Trophoblast cell (in vitro differentiated cells and primary cell): ENCODE data around the gene MCF2L2.

Experiments
- DNase-seq, 2 donors: peaks; one replicate each; pipeline ENCODE4 v3.0.0-alpha.2; 2016
- H2AFZ ChIP-seq: 2 replicates; pipeline ENCODE4 v1.6.1; 2013; ENCODE audit warnings: low read length, moderate library complexity, mild to moderate bottlenecking; ENCODE audit not compliant: insufficient read depth, poor library complexity
- H2AK5ac ChIP-seq: 2 replicates; pipeline ENCODE4 v1.6.1; 2013; ENCODE audit warnings: mild to moderate bottlenecking, low read length
- H2BK120ac ChIP-seq: 2 replicates; pipeline ENCODE4 v1.6.1; 2013; ENCODE audit warnings: low read length, mild to moderate bottlenecking, moderate library complexity; ENCODE audit not compliant: insufficient read depth, poor library complexity
- H2BK12ac ChIP-seq: 2 replicates; pipeline ENCODE4 v1.6.1; 2013; ENCODE audit warnings: mild to moderate bottlenecking, low read length, moderate library complexity
- H2BK5ac ChIP-seq: 2 replicates; pipeline ENCODE4 v1.6.1; 2013; ENCODE audit warnings: low read length, low read depth, moderate library complexity, mild to moderate bottlenecking; ENCODE audit not compliant: poor library complexity
- H3K14ac ChIP-seq: 2 replicates; pipeline ENCODE4 v1.6.1; 2013; ENCODE audit warnings: mild to moderate bottlenecking, low read length
- H3K18ac ChIP-seq: 2 replicates; pipeline ENCODE4 v1.6.1; 2013; ENCODE audit warnings: mild to moderate bottlenecking, low read length
- H3K23ac ChIP-seq: 2 replicates; pipeline ENCODE4 v1.6.1; 2013; ENCODE audit warnings: low read length
- H3K27ac ChIP-seq: 2 replicates; pipeline ENCODE4 v1.5.1; 2013; ENCODE audit warnings: low read depth, mild to moderate bottlenecking, inconsistent platforms, low read length, moderate library complexity
- H3K27me3 ChIP-seq: 2 replicates; pipeline ENCODE4 v1.6.1; 2013; ENCODE audit warnings: inconsistent platforms, mild to moderate bottlenecking, low read length, moderate library complexity; ENCODE audit not compliant: insufficient read depth
- H3K36me3 ChIP-seq, 2 experiments: 1 replicate in 1 of 2; 2 replicates in 1 of 2; pipeline ENCODE4 v1.6.1; 2013; ENCODE audit warnings: low read length in 2 of 2, mild to moderate bottlenecking in 2 of 2, moderate library complexity in 1 of 2; ENCODE audit not compliant: insufficient read depth in 2 of 2, control insufficient read depth in 1 of 2
- H3K4ac ChIP-seq: 2 replicates; pipeline ENCODE4 v1.6.1; 2013; ENCODE audit warnings: low read depth, mild to moderate bottlenecking, low read length, moderate library complexity
- H3K4me1 ChIP-seq, 2 experiments: 1 replicate in 1 of 2; 2 replicates in 1 of 2; pipeline ENCODE4 v1.6.1; 2013; ENCODE audit warnings: low read length in 2 of 2, mild to moderate bottlenecking in 2 of 2, moderate library complexity in 1 of 2; ENCODE audit not compliant: insufficient read depth in 2 of 2, control insufficient read depth in 1 of 2
- H3K4me2 ChIP-seq: 2 replicates; pipeline ENCODE4 v1.6.1; 2013; ENCODE audit warnings: inconsistent platforms, mild to moderate bottlenecking, low read length, moderate library complexity
- H3K4me3 ChIP-seq: 2 replicates; pipeline ENCODE4 v1.5.1; 2013; ENCODE audit warnings: mild to moderate bottlenecking, low read depth, low read length, inconsistent platforms
- H3K79me1 ChIP-seq: one replicate; pipeline ENCODE4 v1.6.1; 2013; ENCODE audit warnings: low read length
- H3K79me2 ChIP-seq: 2 replicates; pipeline ENCODE4 v1.6.1; 2013; ENCODE audit warnings: low read length, mild to moderate bottlenecking; ENCODE audit not compliant: control insufficient read depth, insufficient read depth, poor library complexity
- H3K9ac ChIP-seq: 2 replicates; pipeline ENCODE4 v1.6.1; 2013; ENCODE audit warnings: mild to moderate bottlenecking, low read length
- H3K9me3 ChIP-seq: 2 replicates; pipeline ENCODE4 v1.6.1; 2013; ENCODE audit warnings: low read depth, mild to moderate bottlenecking, control low read depth, inconsistent platforms, low read length; ENCODE audit not compliant: insufficient read depth
- H4K12ac ChIP-seq: 2 replicates; pipeline ENCODE4 v1.6.1; 2013; ENCODE audit warnings: low read depth, mild to moderate bottlenecking, low read length, moderate library complexity
- H4K8ac ChIP-seq: 2 replicates; pipeline ENCODE4 v1.6.1; 2013; ENCODE audit warnings: low read depth, mild to moderate bottlenecking, low read length, moderate library complexity
- H4K91ac ChIP-seq: one replicate; pipeline ENCODE4 v1.6.1; 2013; ENCODE audit warnings: low read depth, mild to moderate bottlenecking, low read length, moderate library complexity
- WGBS: extraction: QIAGEN DNeasy Blood & Tissue Kit; methylation state at CpG from one replicate; pipeline ENCODE4 v1.1.7; 2013; ENCODE audit warnings: missing lambda C conversion rate; ENCODE audit not compliant: insufficient read length, insufficient coverage; ENCODE audit errors: extremely low coverage; 5-methylcytosine and 5-hydroxymethylcytosine counted together

The MCF2L2 gene

GRCh38 chr3:183210862-183211341, 217.5 kb downstream of the MCF2L2 start:
- Histone ChIP-seq H2AK5ac (no peak overlapping the region), H4K8ac (no peak overlapping the region), H3K4ac (no peak overlapping the region), H3K79me2 (no peaks in the 10 kb centered on the region), H3K27me3 (no peaks in the 10 kb centered on the region), H3K14ac (no peak overlapping the region), H3K9me3 (no peaks in the 10 kb centered on the region), H2AFZ (no peak overlapping the region), H4K12ac (no peak overlapping the region), H2BK12ac (no peak overlapping the region), H2BK120ac (no peak overlapping the region), H2BK5ac (no peak overlapping the region), H3K36me3 (no peaks in the 10 kb centered on the region), H3K23ac (no peak overlapping the region), H4K91ac (no peak overlapping the region), H3K4me3 (no peak overlapping the region), H3K27ac (no peak overlapping the region), H3K4me1 (peaks cover 0 to 3% of the 10 kb centered on the region in 2 experiments), H3K79me1 (no peaks in the 10 kb centered on the region), H3K4me2 (no peak overlapping the region), H3K18ac (no peak overlapping the region), H3K9ac (no peak overlapping the region)
- peak in 1 of 2 donors; percentile 13 for DNase-seq
- no CpG with 5 or more reads among the region's 9 CpGs for WGBS

DNA sequence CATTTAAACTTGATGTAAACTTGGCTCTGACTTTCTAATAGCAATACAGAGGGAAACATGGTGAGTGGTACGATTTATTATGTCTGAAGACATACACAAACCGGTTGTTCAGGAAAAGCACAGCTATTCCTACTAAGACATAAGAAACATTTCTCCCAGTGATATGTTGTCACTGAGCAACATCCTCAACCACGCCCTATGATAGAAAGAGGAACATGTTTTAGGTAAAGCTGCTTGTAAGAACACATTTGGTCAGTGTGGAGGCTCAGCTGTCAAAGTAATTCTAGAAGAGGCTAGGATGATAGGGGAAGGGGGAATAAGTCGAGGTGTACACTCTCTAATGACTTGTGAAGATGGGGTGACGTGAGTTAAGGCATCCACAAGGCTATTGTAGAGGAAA, 218.1 kb downstream of the MCF2L2 start:
- no peaks in the 10 kb centered on the region for H3K4me1 ChIP-seq
- H3K18ac ChIP-seq = no peak overlapping the region
- H3K27ac ChIP-seq = no peak overlapping the region
- H2BK5ac ChIP-seq = no peak overlapping the region
- H3K9ac ChIP-seq = no peak overlapping the region
- no peak overlapping the region for H4K12ac ChIP-seq
- no peak overlapping the region for H3K4me2 ChIP-seq
- H4K8ac ChIP-seq = no peak overlapping the region
- H3K27me3 ChIP-seq = no peaks in the 10 kb centered on the region
- H2AFZ ChIP-seq = no peak overlapping the region
- no peaks in the 10 kb centered on the region for H3K36me3 ChIP-seq
- no peaks in the 10 kb centered on the region for H3K79me2 ChIP-seq
- H3K23ac ChIP-seq = no peak overlapping the region
- H3K4ac ChIP-seq = no peak overlapping the region
- H3K79me1 ChIP-seq = no peaks in the 10 kb centered on the region
- no peak overlapping the region for H2AK5ac ChIP-seq
- no peak overlapping the region for H3K14ac ChIP-seq
- no peak overlapping the region for H4K91ac ChIP-seq
- DNase-seq = peak in 1 of 2 donors; percentile 17
- H3K4me3 ChIP-seq = no peak overlapping the region
- no peak overlapping the region for H2BK12ac ChIP-seq
- H2BK120ac ChIP-seq = no peak overlapping the region
- no CpG with 5 or more reads among the region's 5 CpGs for WGBS
- H3K9me3 ChIP-seq = no peaks in the 10 kb centered on the region

DNA sequence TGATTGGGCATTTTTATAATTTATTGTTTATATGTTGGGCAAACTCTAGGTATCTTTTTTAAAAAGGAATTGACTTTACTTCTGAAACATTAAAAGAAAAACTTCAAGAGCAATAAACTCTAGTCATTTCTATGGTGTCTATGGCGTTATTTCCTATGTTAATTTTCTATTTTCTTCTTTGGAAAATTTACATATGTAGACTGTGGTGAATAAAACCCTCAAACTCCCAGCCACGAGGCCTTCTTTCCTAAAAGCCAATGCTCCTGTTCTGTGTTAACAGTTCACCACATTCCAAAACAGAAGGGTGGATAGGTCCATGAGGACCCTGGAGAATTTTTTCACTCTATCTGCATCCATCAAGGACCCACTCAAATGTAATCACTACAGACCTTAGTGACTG, 219.6 kb downstream of the MCF2L2 start:
- H4K8ac ChIP-seq = no peak overlapping the region
- WGBS = no CpG with 5 or more reads among the region's 2 CpGs
- no peak overlapping the region for H2BK120ac ChIP-seq
- H2BK12ac ChIP-seq = no peak overlapping the region
- H2AK5ac ChIP-seq = no peak overlapping the region
- H4K91ac ChIP-seq = no peak overlapping the region
- H3K79me1 ChIP-seq = no peaks in the 10 kb centered on the region
- no peak overlapping the region for H2AFZ ChIP-seq
- no peaks in the 10 kb centered on the region for H3K9me3 ChIP-seq
- no peaks in the 10 kb centered on the region for H3K27me3 ChIP-seq
- no peaks in the 10 kb centered on the region for H3K79me2 ChIP-seq
- H3K4me3 ChIP-seq = no peak overlapping the region
- no peak overlapping the region for H4K12ac ChIP-seq
- H3K23ac ChIP-seq = no peak overlapping the region
- H3K18ac ChIP-seq = no peak overlapping the region
- no peak overlapping the region for H3K4ac ChIP-seq
- DNase-seq = no peak
- H3K14ac ChIP-seq = no peak overlapping the region
- H3K4me1 ChIP-seq = no peaks in the 10 kb centered on the region
- H2BK5ac ChIP-seq = no peak overlapping the region
- no peak overlapping the region for H3K4me2 ChIP-seq
- H3K9ac ChIP-seq = no peak overlapping the region
- no peak overlapping the region for H3K27ac ChIP-seq
- H3K36me3 ChIP-seq = no peaks in the 10 kb centered on the region

DNA sequence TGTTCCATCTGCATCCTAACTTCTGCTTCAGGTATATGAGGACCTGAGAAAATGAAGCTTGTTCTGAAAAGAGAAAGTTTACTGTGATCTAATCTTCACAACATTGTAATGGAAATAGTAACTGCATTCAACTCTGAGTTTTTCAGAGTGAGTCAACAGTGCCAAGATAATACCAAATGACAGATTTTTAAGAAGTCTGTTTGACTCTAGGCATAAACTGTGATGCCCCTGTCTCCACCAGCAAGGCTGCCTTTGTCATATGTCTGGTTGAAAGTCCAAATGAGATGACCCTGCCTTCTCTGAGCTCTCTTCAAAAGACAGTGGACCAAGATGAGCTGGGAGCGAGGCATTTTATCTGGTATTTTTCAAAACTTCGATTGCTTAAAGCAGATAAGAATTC, 220.2 kb downstream of the MCF2L2 start:
- DNase-seq = peak in 1 of 2 donors; percentile 32
- H3K18ac ChIP-seq = no peak overlapping the region
- no peak overlapping the region for H2BK12ac ChIP-seq
- H2AK5ac ChIP-seq = no peak overlapping the region
- no peak overlapping the region for H3K4me3 ChIP-seq
- no peak overlapping the region for H2AFZ ChIP-seq
- H3K23ac ChIP-seq = no peak overlapping the region
- no peaks in the 10 kb centered on the region for H3K79me2 ChIP-seq
- H2BK120ac ChIP-seq = no peak overlapping the region
- no peak overlapping the region for H2BK5ac ChIP-seq
- no peak overlapping the region for H3K9ac ChIP-seq
- H3K14ac ChIP-seq = no peak overlapping the region
- no peaks in the 10 kb centered on the region for H3K36me3 ChIP-seq
- no peak overlapping the region for H4K8ac ChIP-seq
- no CpG with 5 or more reads among the region's 2 CpGs for WGBS
- no peaks in the 10 kb centered on the region for H3K79me1 ChIP-seq
- H3K27me3 ChIP-seq = no peaks in the 10 kb centered on the region
- no peak overlapping the region for H3K4ac ChIP-seq
- H4K91ac ChIP-seq = no peak overlapping the region
- H3K9me3 ChIP-seq = no peaks in the 10 kb centered on the region
- no peak overlapping the region for H4K12ac ChIP-seq
- H3K27ac ChIP-seq = no peak overlapping the region
- H3K4me1 ChIP-seq = no peaks in the 10 kb centered on the region
- no peak overlapping the region for H3K4me2 ChIP-seq
